CD8-positive, alpha-beta memory T cell (primary cell): ENCODE results near the gene PCNP. TPM values are rescaled to one million over a fixed set of nuclear protein-coding genes. Genes with fewer than 3 reads are reported as not detected.
A peak's percentile ranks its signal among the peaks of the same experiment; 100 is the strongest.

ENCODE experiments used
- CTCF ChIA-PET: fragments of 350-600 bp; sonication (Branson Sonifier 250); formaldehyde crosslinking; loops from one replicate; lab custom pipeline; 2021; ENCODE audit warnings: antibody characterized with exemption; lab: Charles Lee
- POLR2A ChIA-PET: fragments of 350-600 bp; sonication (Branson Sonifier 250); formaldehyde crosslinking; loops from one replicate; lab custom pipeline; 2021; ENCODE audit warnings: antibody characterized with exemption; lab: Charles Lee
- DNase-seq, 5 donors: peaks; one replicate each; pipeline versions ENCODE4 v3.0.0 to v3.0.0-alpha.2; 2020 to 2022; ENCODE audit warnings: mixed read lengths in 1 of 5
- H3K27ac ChIP-seq: one replicate; pipeline ENCODE4 v1.7.0; 2013; ENCODE audit warnings: low read depth, mild to moderate bottlenecking, low read length, moderate library complexity
- H3K27me3 ChIP-seq: 2 replicates; pipeline ENCODE4 v1.7.0; 2013; ENCODE audit warnings: low read length, mild to moderate bottlenecking; ENCODE audit not compliant: insufficient read depth, poor library complexity, severe bottlenecking
- H3K36me3 ChIP-seq: 2 replicates; pipeline ENCODE4 v1.7.0; 2013; ENCODE audit warnings: mild to moderate bottlenecking, low read length, moderate library complexity; ENCODE audit not compliant: insufficient read depth
- H3K4me1 ChIP-seq: 2 replicates; pipeline ENCODE4 v1.7.0; 2013; ENCODE audit warnings: mild to moderate bottlenecking, low read length, moderate library complexity; ENCODE audit not compliant: insufficient read depth
- H3K4me3 ChIP-seq: 2 replicates; pipeline ENCODE4 v1.7.0; 2013; ENCODE audit warnings: mild to moderate bottlenecking, low read length
- H3K9me3 ChIP-seq: 2 replicates; pipeline ENCODE4 v1.7.0; 2013; ENCODE audit warnings: mild to moderate bottlenecking, low read length
- H3K27ac Mint-ChIP-seq, 8 donors: one replicate each; pipeline ENCODE4 v1.8.0; 2020 to 2021; ENCODE audit warnings: mixed read lengths in 8 of 8, mild to moderate bottlenecking in 6 of 8, inconsistent platforms in 3 of 8, moderate library complexity in 3 of 8
- H3K27me3 Mint-ChIP-seq, 2 donors: one replicate each; pipeline ENCODE4 v1.8.0; 2020 to 2021; ENCODE audit warnings: mixed read lengths in 2 of 2, mild to moderate bottlenecking in 1 of 2, moderate library complexity in 1 of 2
- H3K36me3 Mint-ChIP-seq, 3 donors: one replicate each; pipeline ENCODE4 v1.8.0; 2020 to 2021; ENCODE audit warnings: mixed read lengths in 3 of 3, inconsistent platforms in 1 of 3, mild to moderate bottlenecking in 1 of 3
- H3K4me1 Mint-ChIP-seq, 3 donors: one replicate each; pipeline ENCODE4 v1.8.0; 2020 to 2021; ENCODE audit warnings: mixed read lengths in 3 of 3, inconsistent platforms in 1 of 3, mild to moderate bottlenecking in 1 of 3
- H3K4me3 Mint-ChIP-seq, 7 donors: one replicate each; pipeline ENCODE4 v1.8.0; 2020 to 2021; ENCODE audit warnings: mixed read lengths in 7 of 7, mild to moderate bottlenecking in 6 of 7, moderate library complexity in 4 of 7, inconsistent platforms in 2 of 7
- H3K9me3 Mint-ChIP-seq, 5 donors: one replicate each; pipeline ENCODE4 v1.8.0; 2020 to 2022; ENCODE audit warnings: mixed read lengths in 5 of 5, mild to moderate bottlenecking in 3 of 5, moderate library complexity in 2 of 5, inconsistent platforms in 1 of 5
- polyA plus RNA-seq: library from polyadenylated mRNA; unstranded; fragments of 300-500 nt; fragmentation: Illumina TruSeq; gene quantifications from one replicate; pipeline ENCODE4 v1.2.3, GENCODE V29; 2021
- total RNA-seq, 2 experiments: library from RNA; stranded (reverse); gene quantifications; one replicate each; pipeline ENCODE4 v1.2.3, GENCODE V29; 2021

PCNP gene
- 100 to 1,000 TPM; 205 to 216 TPM for total RNA-seq
- 124 TPM for polyA plus RNA-seq

GRCh38 chr3:101573449-101574387 is at the start of gene PCNP:
TSS of gene PCNP (plus strand) at chr3:101574180. CDS start at chr3:101574216, 36 bp downstream.
- ChIA-PET CTCF (interaction anchor here (0.6 to 3.0 kb wide), 21 partner anchors 9 to 236 kb away, joined by 3 to 23 read pairs (median 4); partner anchors contain the start of genes RPL24, TRMT10C and ZBTB11), POLR2A (interaction anchor here (0.5 to 2.3 kb wide), 18 partner anchors 12 to 276 kb away, joined by 3 to 31 read pairs (median 6); partner anchors contain the start of genes CEP97, NFKBIZ, NXPE3 and RPL24)
- Histone ChIP-seq H3K27me3 (no peaks in the 10 kb centered on the region), H3K4me1 (peaks cover 56% of the 10 kb centered on the region), H3K9me3 (no peaks in the 10 kb centered on the region), H3K4me3 (peak within 1 kb of the TSS; percentile 96), H3K36me3 (no peaks in the 10 kb centered on the region), H3K27ac (peak within 1 kb of the TSS; percentile 99)
- peak; percentile 98 to 99 (median 98) for DNase-seq
- peak within 1 kb of the TSS; percentile 94 to 100 (median 96) for H3K4me3 Mint-ChIP-seq
- H3K27me3 Mint-ChIP-seq: peaks cover 0 to 4% of the 10 kb centered on the region in 2 donors
- H3K27ac Mint-ChIP-seq: peak within 1 kb of the TSS; percentile 97 to 99 (median 99)
- H3K36me3 Mint-ChIP-seq: peaks cover 3 to 36% (median 6%) of the 10 kb centered on the region in 3 donors
- no peaks in the 10 kb centered on the region for H3K9me3 Mint-ChIP-seq
- peaks cover 57 to 71% (median 68%) of the 10 kb centered on the region in 3 donors for H3K4me1 Mint-ChIP-seq

GRCh38 chr3:101527441-101527840 is 46.5 kb upstream of the PCNP start:
- no peaks in the 10 kb centered on the region for H3K36me3 ChIP-seq
- Mint-ChIP-seq H3K4me3 (no peak overlapping the region), H3K27ac (no peak overlapping the region), H3K36me3 (peaks cover 0 to 9% (median 0%) of the 10 kb centered on the region in 3 donors), H3K4me1 (peaks cover 21 to 38% (median 37%) of the 10 kb centered on the region in 3 donors), H3K27me3 (no peaks in the 10 kb centered on the region), H3K9me3 (peaks cover 0 to 4% (median 0%) of the 10 kb centered on the region in 5 donors)
- no peak overlapping the region for H3K4me3 ChIP-seq
- no peak for DNase-seq
- POLR2A ChIA-PET: no interaction called here
- no peaks in the 10 kb centered on the region for H3K9me3 ChIP-seq
- no peaks in the 10 kb centered on the region for H3K27me3 ChIP-seq
- peaks cover 35% of the 10 kb centered on the region for H3K4me1 ChIP-seq
- H3K27ac ChIP-seq: no peak overlapping the region
- CTCF ChIA-PET: interaction anchor here (1.5 kb wide), 1 partner anchor 14 kb away, joined by 4 read pairs; no protein-coding TSS in a partner anchor

- H3K36me3 ChIP-seq: no peaks in the 10 kb centered on the region
- Mint-ChIP-seq H3K9me3 (peaks cover 0 to 4% (median 0%) of the 10 kb centered on the region in 5 donors), H3K36me3 (peaks cover 0 to 9% (median 0%) of the 10 kb centered on the region in 3 donors), H3K27ac (peak overlapping the region in 1 of 8 donors; percentile 63), H3K4me3 (no peak overlapping the region), H3K27me3 (no peaks in the 10 kb centered on the region), H3K4me1 (peaks cover 21 to 34% (median 34%) of the 10 kb centered on the region in 3 donors)
- DNase-seq: no peak
- POLR2A ChIA-PET: no interaction called here
- no peaks in the 10 kb centered on the region for H3K9me3 ChIP-seq
- H3K27ac ChIP-seq: no peak overlapping the region
- no peak overlapping the region for H3K4me3 ChIP-seq
- CTCF ChIA-PET: interaction anchor here (0.5 to 1.5 kb wide), 2 partner anchors 13 to 189 kb away, joined by 3 to 4 read pairs; no protein-coding TSS in a partner anchor
- peaks cover 33% of the 10 kb centered on the region for H3K4me1 ChIP-seq
- H3K27me3 ChIP-seq: no peaks in the 10 kb centered on the region
Measured at GRCh38 chr3:101527906-101528305, 46.1 kb upstream of the PCNP start.

GRCh38 chr3:101529816-101530685 is 43.9 kb upstream of the PCNP start:
- no peak overlapping the region for H3K4me3 ChIP-seq
- CTCF ChIA-PET: interaction anchor here (1.5 to 1.8 kb wide), 2 partner anchors 9 to 11 kb away, joined by 6 to 8 read pairs; no protein-coding TSS in a partner anchor
- H3K27me3 ChIP-seq: no peaks in the 10 kb centered on the region
- no peaks in the 10 kb centered on the region for H3K27me3 Mint-ChIP-seq
- peaks cover 21 to 34% (median 32%) of the 10 kb centered on the region in 3 donors for H3K4me1 Mint-ChIP-seq
- DNase-seq: no peak
- H3K36me3 ChIP-seq: no peaks in the 10 kb centered on the region
- peaks cover 0 to 1% (median 0%) of the 10 kb centered on the region in 5 donors for H3K9me3 Mint-ChIP-seq
- H3K9me3 ChIP-seq: no peaks in the 10 kb centered on the region
- peaks cover 33% of the 10 kb centered on the region for H3K4me1 ChIP-seq
- POLR2A ChIA-PET: interaction anchor here (1.0 kb wide), 1 partner anchor 8 kb away, joined by 3 read pairs; no protein-coding TSS in a partner anchor
- H3K27ac ChIP-seq: peak overlapping the region; percentile 17
- H3K27ac Mint-ChIP-seq: peak overlapping the region in 7 of 8 donors; percentile 62 to 86 (median 79)
- H3K4me3 Mint-ChIP-seq: peak overlapping the region in 2 of 7 donors; percentile 33 to 41
- peaks cover 0 to 5% (median 0%) of the 10 kb centered on the region in 3 donors for H3K36me3 Mint-ChIP-seq

- Mint-ChIP-seq H3K4me1 (peaks cover 21 to 34% (median 32%) of the 10 kb centered on the region in 3 donors), H3K27ac (peak overlapping the region in 7 of 8 donors; percentile 62 to 86 (median 79)), H3K4me3 (peak overlapping the region in 3 of 7 donors; percentile 17 to 41 (median 33)), H3K27me3 (no peaks in the 10 kb centered on the region), H3K9me3 (no peaks in the 10 kb centered on the region), H3K36me3 (no peaks in the 10 kb centered on the region)
- Histone ChIP-seq H3K9me3 (no peaks in the 10 kb centered on the region), H3K27me3 (no peaks in the 10 kb centered on the region), H3K36me3 (no peaks in the 10 kb centered on the region), H3K4me3 (no peak overlapping the region), H3K27ac (peak overlapping the region; percentile 17), H3K4me1 (peaks cover 33% of the 10 kb centered on the region)
- POLR2A ChIA-PET: interaction anchor here (1.0 kb wide), 1 partner anchor 8 kb away, joined by 3 read pairs; no protein-coding TSS in a partner anchor
- CTCF ChIA-PET: interaction anchor here (1.5 to 1.8 kb wide), 2 partner anchors 9 to 12 kb away, joined by 6 to 8 read pairs; no protein-coding TSS in a partner anchor
- no peak for DNase-seq
Measured at GRCh38 chr3:101530686-101531047, 43.3 kb upstream of the PCNP start.

- Mint-ChIP-seq H3K27me3 (no peaks in the 10 kb centered on the region), H3K27ac (peak overlapping the region in 7 of 8 donors; percentile 3 to 86 (median 78)), H3K4me3 (peak overlapping the region in 3 of 7 donors; percentile 24 to 41 (median 33)), H3K36me3 (peaks cover 0 to 5% (median 0%) of the 10 kb centered on the region in 3 donors), H3K9me3 (no peaks in the 10 kb centered on the region), H3K4me1 (peaks cover 21 to 34% (median 32%) of the 10 kb centered on the region in 3 donors)
- no peak for DNase-seq
- Histone ChIP-seq H3K4me1 (peaks cover 33% of the 10 kb centered on the region), H3K36me3 (no peaks in the 10 kb centered on the region), H3K4me3 (no peak overlapping the region), H3K9me3 (no peaks in the 10 kb centered on the region), H3K27ac (peak overlapping the region; percentile 13), H3K27me3 (no peaks in the 10 kb centered on the region)
- CTCF ChIA-PET: no interaction called here
- POLR2A ChIA-PET: no interaction called here
Measured at GRCh38 chr3:101531473-101532086, 42.4 kb upstream of the PCNP start.
